HPDE6-E6E7 (cell line): ENCODE measurements around the gene SOX6.

Experiments
- DNase-seq: peaks from one replicate; pipeline ENCODE4 v3.0.0; 2011; ENCODE audit warnings: missing footprints; ENCODE audit errors: extremely low spot score

SOX6 gene

DNA sequence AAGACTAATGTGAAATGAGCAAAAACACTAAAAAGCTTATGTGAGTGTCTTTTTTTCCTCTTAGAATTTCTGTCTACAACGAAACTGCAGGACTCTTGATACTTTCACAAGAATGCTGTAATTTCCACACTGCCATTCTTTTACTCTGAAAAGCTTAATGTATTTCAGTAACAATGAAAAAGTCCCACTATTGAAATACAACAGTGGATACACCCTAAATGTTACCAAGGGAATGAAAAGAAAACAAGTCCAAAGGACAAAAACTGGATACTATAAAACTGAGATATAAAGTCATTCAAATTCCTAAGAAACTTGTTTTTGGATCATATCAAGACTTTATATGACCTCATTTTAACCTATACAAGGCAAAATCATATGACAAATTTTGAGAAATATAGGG is 77.4 kb downstream of the SOX6 start:
- DNase-seq, result no peak

DNA sequence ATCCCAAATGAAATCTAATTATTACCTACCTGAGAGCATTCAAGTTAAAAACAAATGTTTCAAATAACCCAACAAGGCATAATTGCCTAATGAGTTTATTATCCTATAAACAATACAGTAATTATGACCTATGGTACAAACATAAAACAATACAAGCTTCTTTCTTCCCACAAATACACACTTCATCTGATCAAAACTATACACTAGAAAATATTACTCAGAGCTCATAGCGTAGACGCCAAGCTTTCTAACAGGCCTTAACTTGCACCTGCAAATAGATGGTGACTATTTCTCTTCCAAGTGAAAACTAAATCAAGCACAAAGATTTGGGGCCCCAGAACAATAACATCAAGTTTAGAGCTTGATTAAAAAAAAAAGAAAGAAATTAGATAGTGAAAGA is 78.1 kb downstream of the SOX6 start:
- peak; percentile 4 for DNase-seq

DNA sequence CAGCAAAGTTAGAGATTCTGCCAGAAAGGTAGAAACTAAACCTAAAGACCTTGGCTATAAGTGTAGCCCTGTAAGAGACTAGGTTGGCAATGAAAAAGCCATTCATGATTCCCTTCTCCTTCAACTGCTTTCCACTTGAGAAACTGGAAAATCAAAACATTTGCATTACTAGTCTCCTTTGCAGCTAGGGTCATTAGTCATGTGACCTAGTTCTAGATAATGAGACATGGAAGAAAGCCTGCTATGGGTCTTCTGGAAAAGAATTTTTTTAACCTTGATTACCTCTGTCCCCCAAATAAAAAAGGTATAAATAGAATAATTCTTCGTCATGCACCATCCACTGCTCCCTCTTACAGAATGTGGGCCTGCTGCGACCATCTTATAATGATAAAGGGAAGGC is 80.1 kb downstream of the SOX6 start:
- no peak for DNase-seq

DNA sequence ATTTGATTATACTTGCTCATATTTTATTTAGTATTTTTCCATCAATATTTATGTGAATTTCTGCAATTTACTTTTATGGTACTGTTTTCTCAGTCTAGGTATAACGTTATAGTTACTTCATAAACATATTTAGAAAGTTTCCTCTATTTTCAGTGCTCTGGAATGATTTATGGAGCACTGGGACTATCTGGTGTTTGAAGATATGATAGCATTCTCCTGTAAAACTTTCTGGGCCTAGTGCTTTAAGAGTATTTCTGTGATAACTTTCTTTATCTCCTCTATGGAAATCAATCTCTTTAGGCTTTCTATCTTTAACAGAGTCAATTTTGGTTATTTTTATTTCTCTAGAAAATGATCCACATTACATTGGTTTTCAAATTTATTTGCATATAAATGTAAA is 85.1 kb downstream of the SOX6 start:
- DNase-seq, result no peak

DNA sequence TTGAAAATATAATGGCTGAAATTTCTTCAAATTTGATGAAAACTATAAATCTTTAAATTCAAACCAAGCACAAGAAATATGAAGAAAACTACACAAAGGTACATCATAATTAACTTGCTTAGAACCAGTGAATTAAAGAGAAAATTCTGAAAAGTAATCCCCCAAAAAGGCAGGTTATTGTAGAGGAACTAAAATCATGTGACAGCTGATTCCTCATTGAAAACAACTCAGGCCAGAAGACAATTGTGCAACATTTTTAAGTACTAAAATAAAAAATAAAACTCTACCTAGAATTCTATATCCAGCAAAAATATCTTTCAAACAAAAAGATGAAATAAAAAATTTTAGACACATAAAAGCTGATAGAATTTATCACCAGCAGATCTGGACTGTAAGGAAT is 90.3 kb downstream of the SOX6 start:
- no peak for DNase-seq

DNA sequence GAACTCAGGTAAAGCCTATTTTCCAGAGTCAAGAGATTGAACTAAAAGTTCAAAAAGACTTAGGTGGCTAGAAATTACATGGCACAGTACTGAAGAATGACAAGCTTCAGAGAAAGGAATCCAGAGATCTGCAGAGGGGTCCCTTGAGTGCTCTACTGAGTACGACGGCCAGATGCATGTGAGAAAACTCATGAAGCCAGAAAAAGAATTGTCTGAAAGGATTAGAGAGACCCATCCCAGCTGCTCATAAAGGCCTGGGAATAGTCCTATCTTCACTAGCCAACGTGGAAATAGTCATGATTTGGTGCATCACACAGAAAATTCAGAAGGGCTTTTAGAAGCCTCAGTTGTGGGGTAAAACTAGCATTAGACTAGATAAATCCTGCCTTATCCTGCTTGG is 91.3 kb downstream of the SOX6 start:
- no peak for DNase-seq

DNA sequence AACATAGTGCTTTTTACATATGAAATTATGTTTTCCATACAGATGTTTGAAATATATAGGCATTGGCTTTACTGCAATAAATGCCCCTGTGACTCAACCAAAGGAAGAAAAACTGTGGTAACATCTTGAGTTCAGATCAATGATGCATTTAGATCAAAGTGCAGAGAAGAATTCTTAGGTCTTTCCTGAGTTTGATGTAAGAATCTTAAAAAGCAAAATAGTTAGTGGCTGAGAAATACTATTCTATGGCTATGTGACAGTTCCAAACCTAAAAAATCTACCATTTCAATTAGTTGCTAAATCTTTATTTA is 93.7 kb downstream of the SOX6 start:
- DNase-seq, result no peak

DNA sequence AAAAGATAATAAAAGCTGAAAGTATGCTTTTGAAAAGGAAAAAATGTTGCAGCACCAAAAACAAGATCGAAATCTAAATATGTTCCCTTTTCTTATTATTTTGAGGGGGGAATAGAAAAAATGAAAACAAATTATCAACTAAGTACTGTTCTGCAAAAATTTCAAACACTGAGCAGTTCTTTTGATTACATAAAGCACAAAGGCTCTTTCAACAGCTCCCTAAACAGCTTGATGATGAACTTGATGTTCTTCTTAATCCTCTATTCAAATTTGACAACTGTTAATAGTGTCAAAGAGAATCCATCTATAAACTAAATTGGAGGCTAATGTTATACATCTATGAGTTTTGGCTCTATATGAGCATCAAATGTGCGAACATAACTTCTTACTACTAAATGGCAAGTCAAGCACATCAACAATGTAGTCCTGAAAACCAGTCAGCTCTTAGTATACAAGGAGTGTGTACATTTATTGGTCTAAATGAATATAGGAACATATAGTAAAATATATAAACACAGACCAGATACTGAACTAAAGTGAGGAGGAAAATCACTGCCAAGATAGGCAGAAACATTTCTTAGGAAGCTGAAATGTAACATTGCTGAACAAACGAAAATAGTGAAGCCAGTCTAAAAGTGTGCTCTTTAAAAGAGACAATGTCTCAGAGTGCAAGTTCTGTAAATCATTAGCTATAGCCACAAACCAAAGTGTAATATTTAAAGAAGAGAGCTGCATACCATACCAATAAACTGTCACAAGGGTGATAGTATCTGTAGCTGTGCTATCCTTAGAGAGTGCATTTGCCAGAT is 94.3 kb downstream of the SOX6 start:
- DNase-seq, result no peak

DNA sequence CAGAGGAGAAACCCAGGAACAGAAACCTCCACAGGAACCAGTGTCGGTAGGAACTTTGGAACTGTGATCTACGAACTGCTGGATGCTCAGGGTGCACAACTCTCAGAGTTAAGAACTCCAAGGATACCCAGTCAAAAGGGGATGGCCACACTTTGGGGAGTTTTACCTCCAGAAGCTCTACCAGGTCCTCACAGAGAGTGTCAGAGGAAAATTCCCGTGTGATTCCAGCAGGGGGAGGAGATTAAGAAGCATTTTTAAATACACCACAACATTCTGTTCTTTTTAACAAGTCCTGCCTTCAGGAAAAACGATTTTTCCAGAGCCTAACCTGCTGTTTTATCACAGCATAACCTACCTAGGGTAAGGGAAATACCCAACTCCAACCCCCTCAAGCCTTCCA is 104.0 kb downstream of the SOX6 start:
- DNase-seq, result peak; percentile 2

DNA sequence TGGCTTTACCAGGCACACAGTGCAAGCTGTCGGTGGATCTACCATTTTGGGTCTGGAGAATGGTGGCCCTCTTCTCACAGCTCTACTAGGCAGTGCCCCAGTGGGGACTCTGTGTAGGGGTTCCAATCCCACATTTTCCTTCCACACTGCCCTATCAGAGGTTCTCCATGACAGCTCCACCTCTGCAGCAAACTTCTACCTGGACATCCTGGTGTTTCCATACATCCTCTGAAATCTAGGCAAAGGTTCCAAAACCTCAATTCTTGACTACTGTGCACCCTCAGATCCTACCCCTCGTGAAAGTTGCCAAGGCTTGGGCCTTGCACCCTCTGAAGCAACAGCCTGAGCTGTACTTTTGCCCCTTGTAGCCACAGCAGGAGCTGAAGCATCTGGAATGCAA is 108.1 kb downstream of the SOX6 start:
- DNase-seq, result no peak

DNA sequence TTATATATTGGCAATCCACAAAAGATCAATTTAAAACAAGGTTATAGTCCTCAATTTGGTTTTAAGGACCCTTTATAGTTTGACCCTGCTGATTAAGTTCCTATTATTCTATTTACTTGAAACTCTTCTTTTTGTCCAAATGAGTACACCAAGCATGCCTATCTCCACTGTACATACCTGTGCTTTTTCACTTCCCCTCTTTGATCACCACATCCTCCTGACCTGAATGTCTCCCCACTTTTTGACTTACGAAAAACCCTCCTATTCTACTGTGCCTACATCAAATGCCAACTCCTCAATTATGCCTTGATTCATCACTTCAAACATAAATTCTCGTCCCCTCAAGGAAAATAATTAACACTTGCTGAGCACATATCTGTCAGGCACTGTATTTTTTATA is 113.5 kb downstream of the SOX6 start:
- DNase-seq, result no peak

DNA sequence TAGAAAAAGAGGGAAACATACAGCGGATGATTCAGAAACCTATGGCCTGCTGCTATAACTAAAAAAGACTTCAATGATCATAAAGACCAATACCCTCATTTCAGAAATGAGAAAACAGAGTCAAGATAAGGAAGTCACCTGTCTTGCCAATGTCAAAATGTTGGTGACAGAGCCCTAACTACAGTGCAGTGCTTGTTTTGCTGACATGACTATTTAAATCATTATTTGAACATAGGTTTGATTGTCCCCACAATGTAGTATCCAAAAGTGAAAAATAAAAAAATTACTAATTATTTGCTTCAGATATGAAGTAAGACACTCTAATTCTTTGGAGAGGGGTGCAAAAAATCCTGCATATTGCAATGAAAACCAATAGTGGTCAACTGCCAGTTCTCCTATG is 115.7 kb downstream of the SOX6 start:
- DNase-seq, result no peak

DNA sequence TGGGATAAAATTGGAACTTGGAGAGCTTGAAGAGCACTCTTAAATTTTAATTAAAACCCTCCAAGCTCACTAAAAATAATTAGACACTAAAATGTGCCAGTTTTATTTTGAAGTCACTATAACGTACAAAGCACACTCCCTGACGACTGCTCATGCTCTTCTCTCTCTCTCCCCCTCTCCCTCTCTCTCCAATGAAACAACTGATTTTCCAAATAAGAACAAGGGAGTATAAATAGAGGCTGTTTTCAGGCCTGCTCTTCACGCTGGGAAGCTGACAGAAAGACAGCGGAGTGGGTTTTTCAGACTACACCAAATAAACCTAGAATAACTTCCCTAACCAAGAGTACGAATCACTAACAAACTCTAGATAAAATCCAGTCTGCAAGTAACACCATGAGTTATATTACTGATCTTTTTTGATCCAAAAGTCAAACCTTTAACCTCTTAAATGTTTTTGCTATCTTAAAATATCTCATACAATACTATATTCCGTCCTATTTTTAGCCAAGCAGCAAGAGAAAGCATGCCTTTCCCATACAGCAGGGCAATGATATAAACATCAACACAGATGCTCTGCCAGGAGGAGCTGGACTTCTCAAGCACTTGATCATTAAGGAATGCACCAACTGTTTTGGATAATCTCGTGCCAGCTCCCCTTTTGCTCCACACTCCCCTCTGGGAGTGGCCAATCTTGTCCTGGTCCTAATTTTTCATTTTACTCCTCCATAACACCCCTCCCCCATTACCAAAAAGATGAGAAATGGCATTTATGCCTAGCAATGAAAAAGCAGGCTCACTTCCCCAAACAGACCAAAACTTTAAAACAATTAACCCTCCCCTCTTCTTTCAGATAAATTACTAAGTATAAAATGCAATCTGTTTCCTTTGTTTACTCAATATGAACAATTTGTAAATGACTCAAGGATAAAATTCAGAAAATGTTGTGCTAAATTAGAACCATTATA is 116.9 kb downstream of the SOX6 start:
- DNase-seq, result no peak

DNA sequence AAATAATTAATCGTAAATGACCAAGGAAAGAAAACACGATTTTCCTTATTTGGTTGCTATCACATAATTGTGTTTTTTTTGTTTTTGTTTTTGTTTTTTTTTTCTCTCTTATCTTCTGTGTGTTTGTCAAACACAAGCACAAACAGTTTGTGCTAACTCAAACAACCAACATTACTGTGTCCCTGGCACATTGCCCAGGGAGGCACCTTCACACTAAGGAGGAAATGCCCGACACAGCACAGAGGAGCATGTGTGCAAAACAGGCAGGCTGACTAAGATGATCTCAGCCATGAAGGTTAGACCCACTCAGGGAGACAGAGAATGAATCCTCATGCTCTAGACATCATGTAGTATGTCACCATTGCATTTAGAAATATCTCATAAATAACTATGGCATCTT is 130.1 kb downstream of the SOX6 start:
- peak; percentile 4 for DNase-seq

DNA sequence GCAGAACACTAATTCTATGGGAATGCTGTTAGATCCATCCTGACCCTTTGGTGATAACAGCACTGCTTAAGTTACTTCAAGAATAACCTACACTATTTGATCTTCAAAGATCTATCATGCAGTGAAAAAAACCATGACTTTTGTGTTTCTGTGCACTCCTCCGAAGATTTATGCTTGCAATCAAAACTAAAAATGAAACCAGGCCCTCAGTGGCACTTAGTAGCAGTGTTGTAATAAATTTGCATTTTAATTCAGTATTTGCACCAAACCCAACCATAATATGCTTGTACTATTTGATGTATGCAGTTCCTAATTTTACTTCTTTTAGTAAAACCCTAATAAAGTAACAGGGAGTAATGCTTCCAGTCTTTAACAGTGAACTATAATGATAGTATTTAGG is 130.7 kb downstream of the SOX6 start:
- DNase-seq, result no peak

DNA sequence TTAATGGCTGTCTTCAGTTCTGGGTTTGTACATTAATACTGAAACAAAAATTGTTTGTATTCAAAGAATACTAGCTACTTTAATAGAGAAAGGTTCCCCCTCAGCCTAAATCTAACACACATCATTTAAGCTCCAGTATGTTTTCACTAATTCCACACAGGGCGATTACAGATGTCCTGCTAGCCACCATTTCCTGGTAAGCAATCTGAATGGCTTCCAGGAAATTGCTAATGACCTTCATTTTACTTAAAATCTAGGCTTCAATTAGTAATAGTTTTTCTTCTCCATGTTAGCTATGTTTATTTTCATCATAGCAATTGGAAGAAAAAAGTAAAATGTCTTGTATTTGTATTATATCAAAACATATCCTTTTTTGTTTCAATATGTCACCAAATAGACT is 132.8 kb downstream of the SOX6 start:
- DNase-seq, result no peak

DNA sequence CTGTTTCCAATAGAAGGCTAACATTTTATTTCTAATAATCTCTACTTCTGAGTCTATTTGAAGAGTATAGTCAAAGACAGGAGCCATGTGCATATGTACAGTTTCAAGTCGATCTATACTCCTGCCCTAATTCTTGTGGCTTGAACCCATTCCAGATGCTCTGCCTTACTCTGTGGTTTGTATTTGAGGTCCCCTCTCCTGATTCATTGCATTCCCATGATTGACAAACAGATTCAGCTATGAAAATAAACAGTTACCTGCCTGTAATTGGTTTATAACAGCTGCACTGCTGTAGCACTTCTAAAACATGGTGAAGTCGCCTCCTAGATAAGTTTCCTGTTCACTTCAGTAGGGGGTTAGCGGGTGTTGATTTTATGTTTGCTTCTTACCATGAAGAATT is 138.7 kb downstream of the SOX6 start:
- no peak for DNase-seq

DNA sequence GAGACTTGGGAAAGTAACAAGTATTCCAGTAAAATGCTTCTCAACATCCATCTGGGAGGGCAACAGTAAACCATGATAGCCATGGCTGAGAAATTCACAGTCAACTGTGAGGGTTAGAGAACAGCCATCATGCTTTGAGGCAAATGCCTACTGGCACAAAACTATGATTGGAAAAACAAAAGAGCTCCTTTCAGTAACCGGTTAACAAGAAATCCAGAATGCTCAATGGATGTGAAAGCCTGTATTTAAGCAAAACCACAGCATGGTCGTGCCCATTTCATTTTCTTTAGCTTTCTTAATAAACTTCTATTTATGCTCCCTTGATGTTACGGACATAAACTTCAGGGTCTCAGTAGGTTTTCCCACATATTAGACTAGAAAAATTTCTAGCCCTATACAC is 139.5 kb downstream of the SOX6 start:
- no peak for DNase-seq

DNA sequence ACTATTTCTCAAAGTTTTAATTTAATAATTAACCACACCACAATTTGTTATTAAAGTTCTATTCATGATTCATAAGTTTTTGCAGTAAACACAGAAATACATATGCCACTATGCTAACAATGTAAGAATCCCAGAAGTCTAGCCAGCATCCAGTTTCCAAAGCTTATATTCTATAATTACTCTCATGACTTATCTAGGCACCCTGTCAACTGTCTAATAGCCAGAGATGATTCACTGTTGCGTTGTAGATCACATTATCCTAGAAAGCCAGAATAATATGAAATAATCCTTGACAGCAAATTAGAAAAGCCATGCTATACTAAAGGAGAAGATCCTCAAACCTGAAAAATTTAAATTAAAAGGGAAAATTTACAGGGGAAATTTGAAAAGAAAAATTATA is 141.0 kb downstream of the SOX6 start:
- DNase-seq, result no peak

DNA sequence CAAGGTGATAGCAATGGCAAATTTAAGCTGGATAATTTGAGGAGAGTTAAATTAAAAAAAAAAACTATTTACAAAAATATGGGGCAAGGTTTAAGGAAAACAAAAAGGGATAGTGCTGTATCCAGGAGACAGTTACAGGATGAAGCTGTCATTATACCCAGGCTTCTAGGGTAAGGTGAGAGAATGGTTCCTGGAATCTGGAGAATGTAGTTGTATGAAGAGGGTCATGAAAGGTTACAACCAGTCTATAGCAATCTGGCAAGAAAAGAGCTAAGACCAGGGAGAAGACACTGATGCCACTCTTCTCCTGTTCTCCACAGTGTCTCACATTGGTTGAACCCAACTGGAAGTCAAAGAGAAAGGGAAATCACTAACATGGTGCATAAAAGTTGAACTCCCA is 144.9 kb downstream of the SOX6 start:
- no peak for DNase-seq

DNA sequence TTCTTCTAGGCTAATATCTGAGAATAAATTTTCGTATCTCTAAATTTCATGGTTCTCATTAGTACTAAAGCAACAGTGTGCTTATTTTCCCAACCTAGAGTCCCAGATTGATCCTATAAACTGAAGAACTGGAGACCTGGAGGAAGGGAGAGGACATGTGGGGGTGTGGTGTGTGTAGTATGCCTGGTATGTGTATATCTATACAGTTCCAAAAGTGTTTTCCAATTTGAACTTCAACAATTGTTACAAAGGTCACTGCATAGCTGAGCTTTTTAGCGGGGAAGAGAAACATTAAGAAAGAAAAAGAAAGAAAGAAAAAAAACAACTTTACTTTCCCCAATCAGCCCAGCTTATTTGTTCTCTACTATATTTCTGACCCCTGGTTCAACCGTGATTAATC is 152.1 kb downstream of the SOX6 start:
- DNase-seq, result no peak

DNA sequence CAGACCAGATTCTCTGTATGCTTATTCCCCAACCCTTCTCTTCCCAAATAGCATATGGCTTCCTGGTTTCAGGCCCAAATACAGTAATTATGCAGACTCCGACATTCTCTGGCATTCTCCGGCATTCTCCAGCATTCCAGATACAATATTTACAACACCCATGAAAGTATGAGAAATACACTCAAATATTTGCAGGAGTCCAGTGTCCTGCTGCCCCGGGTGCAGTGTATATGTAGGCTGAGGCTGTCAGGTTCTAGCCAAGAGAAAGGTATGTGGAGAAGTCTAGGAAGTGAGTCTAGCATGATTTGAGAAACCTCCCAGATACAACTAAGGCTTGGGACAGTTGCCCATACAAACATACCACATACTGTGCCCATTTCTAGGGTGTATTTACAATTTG is 160.7 kb downstream of the SOX6 start:
- no peak for DNase-seq

DNA sequence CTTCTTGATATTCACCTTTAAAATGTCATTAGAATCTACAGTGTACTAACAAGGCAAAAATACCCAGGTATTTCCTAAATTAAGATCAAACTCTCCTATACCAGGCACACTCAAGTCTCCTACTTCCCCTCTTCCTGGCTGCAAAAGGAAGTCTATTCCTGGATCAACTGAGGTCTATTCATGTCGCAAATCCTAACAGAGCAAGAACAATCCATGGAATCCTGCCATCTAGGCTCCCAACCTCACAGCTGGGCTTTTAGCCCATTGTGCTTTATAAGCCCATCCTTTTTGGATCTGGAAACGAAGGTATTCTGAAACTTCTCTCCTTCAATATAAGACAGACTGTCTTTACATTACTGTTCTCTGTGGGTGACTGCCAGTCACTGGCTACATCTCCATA is 161.8 kb downstream of the SOX6 start:
- DNase-seq, result no peak
